ENCODE results near the gene SFRP4. TPM values are rescaled to one million over a fixed set of nuclear protein-coding genes. Genes with fewer than 3 reads are reported as not detected.
"Not testable (repeated sequence)": the region's sequence is repeated elsewhere in the genome, so short reads cannot be mapped to it uniquely, and the experiment has no call there.

The SFRP4 gene
- total and polyA plus RNA-seq, 10 donors: 0.91 to 100 (median 10.1) TPM

DNA sequence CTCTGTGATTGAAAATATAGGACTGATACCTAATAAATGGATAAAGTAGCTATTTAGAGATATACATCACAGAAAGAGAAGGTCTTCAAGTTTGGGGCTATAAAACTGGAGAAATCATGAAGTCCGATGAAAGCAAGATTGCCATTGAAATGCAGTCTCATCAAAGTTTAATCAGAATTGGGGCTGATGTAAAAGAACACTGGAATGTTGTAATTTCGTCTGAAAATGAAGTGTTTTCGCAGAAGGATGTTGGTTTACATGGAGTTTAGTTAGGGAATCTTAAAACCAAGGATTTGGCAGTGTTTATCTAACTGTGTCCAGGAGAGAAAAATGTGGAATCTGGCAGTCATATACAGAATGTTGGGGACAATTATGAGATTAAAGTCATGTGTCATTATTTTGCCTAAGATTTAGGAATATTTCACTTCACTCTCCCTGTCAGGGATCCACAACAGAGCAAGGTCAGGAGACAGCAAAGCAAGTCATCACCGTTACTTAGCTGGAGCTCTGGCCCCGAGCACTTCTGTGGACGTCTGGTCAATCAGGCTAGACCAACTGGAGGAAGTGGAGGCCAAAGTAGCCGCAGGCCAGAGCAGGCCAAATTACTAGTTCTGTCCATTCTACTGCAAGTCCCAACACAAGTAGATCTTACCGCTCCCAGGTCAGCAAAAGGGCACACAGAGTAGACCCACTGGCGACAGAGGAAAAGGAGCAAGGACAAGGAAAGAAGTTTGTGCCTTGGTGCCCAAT is 40.8 kb upstream of the SFRP4 start:
- WGBS, 5 donors: 85 to 90% (median 87%) methylated on average over 9 of the region's 9 CpGs
- intact Hi-C loops (cut with DNase I; ENCODE audit: low total_unique reads): no loop called here
- no peak overlapping the region for H3K27ac ChIP-seq

DNA sequence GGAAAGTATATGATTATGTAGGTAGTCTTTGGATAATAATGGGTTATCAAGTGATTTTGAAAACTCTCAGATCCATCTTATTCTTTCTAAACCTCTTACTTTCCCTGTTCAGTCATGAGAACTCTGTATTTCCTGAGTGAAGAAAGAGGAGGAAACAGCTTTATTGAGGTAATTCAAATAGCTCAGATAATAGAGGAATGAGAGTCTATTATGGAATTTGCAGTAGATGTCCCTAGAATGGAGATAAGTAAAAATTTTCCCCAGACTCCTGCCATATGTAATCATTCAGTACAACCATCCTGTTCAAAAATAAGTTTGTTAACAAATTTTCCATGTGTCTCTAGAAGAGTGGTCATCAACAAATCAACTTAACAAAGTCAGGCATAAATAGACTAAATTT is 40.2 kb upstream of the SFRP4 start:
- H3K27ac ChIP-seq: no peak overlapping the region
- H3K4me3 ChIP-seq: no peak overlapping the region
- no peaks in the 10 kb centered on the region for H3K9me3 ChIP-seq
- no peak for DNase-seq
- H3K4me1 ChIP-seq: no peaks in the 10 kb centered on the region
- TF ChIP-seq POLR2A (IDR thresholded peaks at IDR 0.05) (no peak), POLR2AphosphoS5 (IDR thresholded peaks at IDR 0.05) (no peak)
- TF ChIP-seq, protein P1, sequence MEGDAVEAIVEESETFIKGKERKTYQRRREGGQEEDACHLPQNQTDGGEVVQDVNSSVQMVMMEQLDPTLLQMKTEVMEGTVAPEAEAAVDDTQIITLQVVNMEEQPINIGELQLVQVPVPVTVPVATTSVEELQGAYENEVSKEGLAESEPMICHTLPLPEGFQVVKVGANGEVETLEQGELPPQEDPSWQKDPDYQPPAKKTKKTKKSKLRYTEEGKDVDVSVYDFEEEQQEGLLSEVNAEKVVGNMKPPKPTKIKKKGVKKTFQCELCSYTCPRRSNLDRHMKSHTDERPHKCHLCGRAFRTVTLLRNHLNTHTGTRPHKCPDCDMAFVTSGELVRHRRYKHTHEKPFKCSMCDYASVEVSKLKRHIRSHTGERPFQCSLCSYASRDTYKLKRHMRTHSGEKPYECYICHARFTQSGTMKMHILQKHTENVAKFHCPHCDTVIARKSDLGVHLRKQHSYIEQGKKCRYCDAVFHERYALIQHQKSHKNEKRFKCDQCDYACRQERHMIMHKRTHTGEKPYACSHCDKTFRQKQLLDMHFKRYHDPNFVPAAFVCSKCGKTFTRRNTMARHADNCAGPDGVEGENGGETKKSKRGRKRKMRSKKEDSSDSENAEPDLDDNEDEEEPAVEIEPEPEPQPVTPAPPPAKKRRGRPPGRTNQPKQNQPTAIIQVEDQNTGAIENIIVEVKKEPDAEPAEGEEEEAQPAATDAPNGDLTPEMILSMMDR (IDR thresholded peaks at IDR 0.05 in 8 of 11, conservative IDR thresholded peaks at IDR 0.05 in 3 of 11): no peak
- intact Hi-C loops (cut with DNase I; ENCODE audit: low total_unique reads): no loop called here
- no peaks in the 10 kb centered on the region for H3K27me3 ChIP-seq (replicated peaks in 1 of 7)
- no peaks in the 10 kb centered on the region for H3K36me3 ChIP-seq

More for the DNA sequence above, 40.8 kb upstream of the SFRP4 start:
- Histone ChIP-seq H3K4me3 (no peak overlapping the region), H3K27me3 (replicated peaks in 1 of 7) (no peaks in the 10 kb centered on the region), H3K9me3 (no peaks in the 10 kb centered on the region), H3K36me3 (no peaks in the 10 kb centered on the region), H3K4me1 (no peaks in the 10 kb centered on the region)
- no peak for DNase-seq
- TF ChIP-seq POLR2AphosphoS5 (IDR thresholded peaks at IDR 0.05): no peak
- TF ChIP-seq, protein P1 (IDR thresholded peaks at IDR 0.05 in 8 of 11, conservative IDR thresholded peaks at IDR 0.05 in 3 of 11): no peak
- no peak for TF ChIP-seq POLR2A (IDR thresholded peaks at IDR 0.05)

DNA sequence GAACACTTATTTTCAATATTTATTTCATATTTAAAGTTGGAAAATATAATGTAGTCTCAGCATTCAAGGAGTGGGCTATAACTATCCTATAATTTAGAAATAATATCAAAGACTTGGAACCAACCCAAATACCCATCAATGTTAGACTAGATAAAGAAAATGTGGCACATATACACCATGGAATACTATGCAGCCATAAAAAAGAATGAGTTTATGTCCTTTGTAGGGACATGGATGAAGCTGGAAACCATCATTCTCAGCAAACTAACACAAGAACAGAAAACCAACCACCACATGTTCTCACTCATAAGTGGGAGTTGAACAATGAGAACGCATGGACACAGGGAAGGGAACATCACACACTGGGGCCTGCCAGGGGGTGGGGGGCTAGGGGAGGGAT is 37.6 kb upstream of the SFRP4 start:
- H3K36me3 ChIP-seq; DNase-seq; H3K27me3 ChIP-seq (replicated peaks in 1 of 7); H3K27ac ChIP-seq; H3K4me1 ChIP-seq; H3K4me3 ChIP-seq; H3K9me3 ChIP-seq; intact Hi-C loops (cut with DNase I; ENCODE audit: low total_unique reads): not testable (repeated sequence)
- 94 to 100% (median 97%) methylated on average over 1 of the region's 1 CpG for WGBS, 5 donors

DNA sequence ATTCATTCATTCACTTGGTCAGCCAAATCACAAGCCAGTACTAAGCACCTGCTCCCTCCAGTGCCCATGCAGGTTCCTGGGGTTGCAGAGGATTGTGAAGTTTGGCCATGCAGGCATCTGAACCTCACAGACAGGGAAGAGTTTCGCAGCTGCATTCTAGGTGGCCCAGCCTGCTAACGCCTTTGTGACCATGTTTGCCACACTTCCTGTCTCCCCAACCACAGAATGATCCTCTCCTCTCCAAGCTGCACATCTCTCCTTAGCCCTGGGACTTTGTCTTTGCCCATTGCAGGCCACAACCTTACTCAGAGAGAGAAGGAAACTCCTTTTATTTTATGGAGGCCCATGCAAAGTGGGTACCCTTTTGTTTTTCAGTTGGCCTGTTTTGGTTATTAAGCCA is 35.6 kb upstream of the SFRP4 start:
- TF ChIP-seq, protein P1 (IDR thresholded peaks at IDR 0.05 in 8 of 11, conservative IDR thresholded peaks at IDR 0.05 in 3 of 11): no peak
- TF ChIP-seq POLR2A (IDR thresholded peaks at IDR 0.05): no peak
- TF ChIP-seq POLR2AphosphoS5 (IDR thresholded peaks at IDR 0.05): no peak

DNA sequence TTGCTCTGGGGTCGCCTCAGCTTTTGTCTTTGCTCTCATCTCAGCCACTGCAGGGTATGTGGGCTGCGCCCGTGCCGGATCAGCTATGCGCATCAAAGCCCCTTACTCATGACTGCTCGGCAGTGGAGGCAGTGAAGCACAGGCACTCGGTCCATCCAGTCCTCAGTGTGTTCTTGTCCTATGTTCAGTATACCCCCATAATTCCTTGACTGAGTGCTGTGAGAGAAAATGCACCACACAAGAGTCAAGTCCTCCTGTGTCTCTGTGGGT is 31.3 kb upstream of the SFRP4 start:
- intact Hi-C loops (cut with DNase I; ENCODE audit: low total_unique reads): no loop called here
- H3K4me3 ChIP-seq: no peak overlapping the region
- H3K9me3 ChIP-seq: no peaks in the 10 kb centered on the region
- peaks cover 0 to 8% (median 0%) of the 10 kb centered on the region in 6 donors for H3K36me3 ChIP-seq
- H3K27ac ChIP-seq: no peak overlapping the region
- peaks cover 0 to 5% (median 0%) of the 10 kb centered on the region in 6 donors for H3K4me1 ChIP-seq
- DNase-seq: no peak
- H3K27me3 ChIP-seq (replicated peaks in 1 of 7): no peaks in the 10 kb centered on the region
- 84 to 95% (median 90%) methylated on average over 7 of the region's 7 CpGs for WGBS, 5 donors
- TF ChIP-seq POLR2AphosphoS5 (IDR thresholded peaks at IDR 0.05): no peak
- TF ChIP-seq POLR2A (IDR thresholded peaks at IDR 0.05): no peak
- TF ChIP-seq, protein P1 (IDR thresholded peaks at IDR 0.05 in 8 of 11, conservative IDR thresholded peaks at IDR 0.05 in 3 of 11): no peak

More for the DNA sequence above, 35.6 kb upstream of the SFRP4 start:
- Histone ChIP-seq H3K4me3 (no peak overlapping the region), H3K9me3 (no peaks in the 10 kb centered on the region), H3K27me3 (replicated peaks in 1 of 7) (no peaks in the 10 kb centered on the region), H3K27ac (no peak overlapping the region), H3K36me3 (peaks cover 0 to 8% (median 0%) of the 10 kb centered on the region in 6 donors), H3K4me1 (no peaks in the 10 kb centered on the region)
- intact Hi-C loops (cut with DNase I; ENCODE audit: low total_unique reads): no loop called here
- WGBS, 5 donors: 28 to 41% (median 33%) methylated on average over 2 of the region's 2 CpGs
- DNase-seq: no peak

Measured in spleen (tissue), 11 donors.